Caco-2 (cell line): ENCODE data around the gene SAMD11. TPM values are rescaled to one million over a fixed set of nuclear protein-coding genes. Genes with fewer than 3 reads are reported as not detected.
"Not testable (repeated sequence)": the region's sequence is repeated elsewhere in the genome, so short reads cannot be mapped to it uniquely, and the experiment has no call there.

Experiments used
- BruUV-seq: library from RNA; stranded (reverse); fragments of 400-500 nt; replicated peaks from 2 replicates; lab custom pipeline; 2021; lab: Mats Ljungman, UMichigan
- CTCF ChIA-PET: fragments of 300-600 bp; sonication (Branson Sonifier 250); formaldehyde crosslinking; loops from one replicate; lab custom pipeline; 2022; ENCODE audit warnings: antibody characterized with exemption; lab: Charles Lee
- POLR2A ChIA-PET: fragments of 300-600 bp; sonication (Branson Sonifier 250); formaldehyde crosslinking; loops from one replicate; lab custom pipeline; 2022; ENCODE audit warnings: antibody characterized with exemption; lab: Charles Lee
- DNase-seq, 2 experiments: peaks; one replicate each; pipeline versions ENCODE4 v3.0.0 to v3.0.0-alpha.2; 2020 to 2022
- H3K27me3 ChIP-seq: replicated peaks from 2 replicates; pipeline ENCODE4 v1.6.0; 2011; ENCODE audit warnings: low read length; ENCODE audit not compliant: control insufficient read depth, insufficient read depth
- H3K36me3 ChIP-seq: 2 replicates; pipeline ENCODE4 v1.5.1; 2011; ENCODE audit warnings: low read length; ENCODE audit not compliant: control insufficient read depth, insufficient read depth
- H3K4me1 ChIP-seq: fragments of 250-450 bp; sonication (Bioruptor Pico); 2 replicates; pipeline ENCODE4 v1.5.1; 2020; ENCODE audit warnings: mild to moderate bottlenecking
- H3K4me3 ChIP-seq: 2 replicates; pipeline ENCODE4 v1.5.1; 2011; ENCODE audit warnings: low read depth, mild to moderate bottlenecking, control low read depth, low read length
- H3K9me3 ChIP-seq: fragments of 250-450 bp; sonication (Bioruptor Pico); 2 replicates; pipeline ENCODE4 v1.5.1; 2020; ENCODE audit warnings: mild to moderate bottlenecking, moderate library complexity
- H3K27ac Mint-ChIP-seq: one replicate; pipeline ENCODE4 v1.8.0; 2022; ENCODE audit warnings: mixed read lengths; ENCODE audit not compliant: unreplicated experiment
- H3K27me3 Mint-ChIP-seq: one replicate; pipeline ENCODE4 v1.8.0; 2022; ENCODE audit warnings: mixed read lengths; ENCODE audit not compliant: insufficient read depth, unreplicated experiment
- H3K36me3 Mint-ChIP-seq: one replicate; pipeline ENCODE4 v1.8.0; 2022; ENCODE audit warnings: mild to moderate bottlenecking, mixed read lengths; ENCODE audit not compliant: insufficient read depth, unreplicated experiment
- H3K4me1 Mint-ChIP-seq: one replicate; pipeline ENCODE4 v1.8.0; 2022; ENCODE audit warnings: low read depth, mixed read lengths; ENCODE audit not compliant: unreplicated experiment
- H3K4me3 Mint-ChIP-seq: one replicate; pipeline ENCODE4 v1.8.0; 2022; ENCODE audit warnings: mild to moderate bottlenecking, moderate library complexity, mixed read lengths; ENCODE audit not compliant: unreplicated experiment
- H3K9me3 Mint-ChIP-seq: one replicate; pipeline ENCODE4 v1.8.0; 2022; ENCODE audit warnings: mixed read lengths; ENCODE audit not compliant: unreplicated experiment
- CTCF ChIP-seq, 2 experiments: fragments of 200-600 bp in 1 of 2; IDR thresholded peaks; 1 replicate in 1 of 2; 2 replicates in 1 of 2; pipeline versions ENCODE4 v1.5.1 to v1.8.0; 2011 to 2022; ENCODE audit warnings: antibody characterized with exemption in 1 of 2, control low read depth in 1 of 2, inconsistent platforms in 1 of 2, low read depth in 1 of 2, low read length in 1 of 2, mild to moderate bottlenecking in 1 of 2, moderate library complexity in 1 of 2; ENCODE audit not compliant: insufficient read depth in 1 of 2, severe bottlenecking in 1 of 2, unreplicated experiment in 1 of 2
- intact Hi-C: fragments of 100-400 bp; cut with micrococcal nuclease; formaldehyde crosslinking; loops from one replicate; pipeline ENCODE4 v1.10.0; 2022; ENCODE audit not compliant: unreplicated experiment
- total RNA-seq: library from RNA; stranded (reverse); gene quantifications from 2 replicates; pipeline ENCODE4 v1.2.3, GENCODE V29; 2022

Gene SAMD11
- total RNA-seq, 1 experiment from 2014 or later: 0.54 TPM

- Mint-ChIP-seq H3K4me1 (no peaks in the 10 kb centered on the region), H3K36me3 (peaks cover 6% of the 10 kb centered on the region), H3K4me3 (no peak overlapping the region), H3K27me3 (no peaks in the 10 kb centered on the region), H3K9me3 (no peaks in the 10 kb centered on the region), H3K27ac (no peak overlapping the region)
- H3K27me3 ChIP-seq: no peaks in the 10 kb centered on the region
- no peaks in the 10 kb centered on the region for H3K36me3 ChIP-seq
- BruUV-seq: no TSS peak
- no peaks in the 10 kb centered on the region for H3K4me1 ChIP-seq
- ChIA-PET CTCF (interaction anchor here (0.8 to 1.5 kb wide), 4 partner anchors 9 to 80 kb away, joined by 4 to 6 read pairs (median 5); no protein-coding TSS in a partner anchor), POLR2A (interaction anchor here (0.6 to 1.3 kb wide), 2 partner anchors 18 to 41 kb away, joined by 5 to 8 read pairs; no protein-coding TSS in a partner anchor)
- H3K4me3 ChIP-seq: no peak overlapping the region
- TF ChIP-seq CTCF (IDR thresholded peaks at IDR 0.05; ENCODE audit: insufficient read depth in 1 of 2, low read depth in 1 of 2, low read length in 1 of 2, severe bottlenecking in 1 of 2, unreplicated experiment in 1 of 2): no peak
- no peak for DNase-seq
- H3K9me3 ChIP-seq: no peaks in the 10 kb centered on the region
- intact Hi-C loops: loop anchor here (2.0 to 5.0 kb wide), 2 partner anchors 78 to 306 kb away; no protein-coding TSS in a partner anchor
These were observed 60.7 kb downstream of the SAMD11 start for GRCh38 chr1:984476-984814.

DNA sequence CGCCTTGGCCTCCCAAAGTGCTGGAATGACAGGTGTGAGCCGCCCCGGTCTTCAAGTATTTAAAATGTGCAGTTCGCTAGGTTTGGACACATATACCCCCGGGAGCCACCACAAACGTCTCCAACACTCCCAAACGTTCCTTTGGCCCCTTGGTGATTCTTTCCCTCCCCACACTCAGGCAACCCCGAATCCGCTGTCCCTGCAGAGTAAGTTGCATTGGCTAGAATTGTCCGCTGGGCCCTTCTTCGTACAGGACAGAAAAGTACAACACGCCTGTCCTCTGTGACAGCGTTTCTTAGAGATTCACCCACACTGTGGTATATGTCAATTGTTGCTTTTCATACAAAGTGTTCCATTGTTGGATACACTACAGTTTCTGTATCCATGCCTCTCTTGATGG lies 61.4 kb downstream of the SAMD11 start:
- DNase-seq: no peak
- intact Hi-C loops: loop anchor here (2.0 kb wide), 1 partner anchor 306 kb away; no protein-coding TSS in a partner anchor
- POLR2A ChIA-PET: interaction anchor here (1.3 kb wide), 1 partner anchor 17 kb away, joined by 5 read pairs; no protein-coding TSS in a partner anchor
- CTCF ChIA-PET: interaction anchor here (1.4 kb wide), 1 partner anchor 22 kb away, joined by 6 read pairs; no protein-coding TSS in a partner anchor
- Histone ChIP-seq H3K27me3 (no peaks in the 10 kb centered on the region), H3K4me1 (no peaks in the 10 kb centered on the region), H3K9me3 (no peaks in the 10 kb centered on the region), H3K4me3 (no peak overlapping the region), H3K36me3 (no peaks in the 10 kb centered on the region)
- Mint-ChIP-seq H3K27ac (no peak overlapping the region), H3K4me3 (no peak overlapping the region), H3K4me1 (no peaks in the 10 kb centered on the region), H3K27me3 (no peaks in the 10 kb centered on the region), H3K36me3 (peaks cover 6% of the 10 kb centered on the region), H3K9me3 (no peaks in the 10 kb centered on the region)
- BruUV-seq: no TSS peak
- TF ChIP-seq CTCF (IDR thresholded peaks at IDR 0.05; ENCODE audit: insufficient read depth in 1 of 2, low read depth in 1 of 2, low read length in 1 of 2, severe bottlenecking in 1 of 2, unreplicated experiment in 1 of 2): no peak

DNA sequence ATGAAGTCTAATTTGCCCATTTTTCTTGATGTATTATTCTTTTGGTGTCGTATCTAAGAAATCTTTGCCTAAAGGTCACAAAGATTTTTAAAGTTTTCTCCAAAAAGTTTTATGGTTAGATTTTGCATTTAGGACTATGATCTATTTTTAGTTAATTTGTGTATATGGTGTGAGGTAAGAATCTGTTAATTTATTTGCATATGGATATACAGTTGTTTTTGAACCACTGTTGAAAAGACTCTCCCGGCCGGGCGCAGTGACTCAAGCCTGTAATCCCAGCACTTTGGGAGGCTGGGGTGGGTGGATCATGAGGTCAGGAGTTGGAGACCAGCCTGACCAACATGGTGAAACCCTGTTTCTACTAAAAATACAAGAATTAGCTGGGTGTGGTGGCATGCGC lies 64.3 kb downstream of the SAMD11 start:
- DNase-seq, H3K27me3 ChIP-seq, intact Hi-C loops, H3K36me3 ChIP-seq, H3K4me1 ChIP-seq, H3K9me3 ChIP-seq, H3K4me3 ChIP-seq, POLR2A ChIA-PET, BruUV-seq, H3K4me1 Mint-ChIP-seq, CTCF ChIA-PET, H3K27ac Mint-ChIP-seq, H3K4me3 Mint-ChIP-seq, H3K27me3 Mint-ChIP-seq, H3K9me3 Mint-ChIP-seq: not testable (repeated sequence)
- peaks cover 19% of the 10 kb centered on the region for H3K36me3 Mint-ChIP-seq

GRCh38 chr1:991275-991674 lies 67.6 kb downstream of the SAMD11 start:
- H3K9me3 Mint-ChIP-seq, H3K27me3 Mint-ChIP-seq, H3K27me3 ChIP-seq, BruUV-seq, DNase-seq, CTCF ChIA-PET, intact Hi-C loops, H3K4me1 ChIP-seq, H3K9me3 ChIP-seq, POLR2A ChIA-PET, H3K4me3 ChIP-seq, H3K4me3 Mint-ChIP-seq, H3K27ac Mint-ChIP-seq, H3K4me1 Mint-ChIP-seq, H3K36me3 ChIP-seq: not testable (repeated sequence)
- H3K36me3 Mint-ChIP-seq: peaks cover 35% of the 10 kb centered on the region
